B cell (primary cell): Measurements from ENCODE around the gene HOXD12.

Source experiments
- CTCF ChIP-seq: fragments of 200-600 bp; IDR thresholded peaks from one replicate; pipeline ENCODE4 v1.8.0; 2022; ENCODE audit warnings: antibody characterized with exemption, mild to moderate bottlenecking
- EZH2 ChIP-seq: IDR thresholded peaks from 2 replicates; pipeline ENCODE4 v1.6.1; 2012; ENCODE audit warnings: borderline replicate concordance, low read depth, mild to moderate bottlenecking, moderate library complexity, low read length; ENCODE audit not compliant: insufficient read depth, poor library complexity, severe bottlenecking

- TF ChIP-seq CTCF = no peak
- TF ChIP-seq EZH2 = no peak
Observed at GRCh38 chr2:176111846-176112374, 12.3 kb downstream of the HOXD12 start.
